Neutrophil (primary cell): ENCODE measurements around the gene RGMA.

Source experiments
- H3K27ac ChIP-seq: fragments of 200-600 bp; sonication (generic); 2 replicates; pipeline ENCODE4 v1.5.1; 2016; ENCODE audit warnings: mild to moderate bottlenecking, moderate library complexity
- H3K27me3 ChIP-seq: fragments of 200-600 bp; sonication (generic); 2 replicates; pipeline ENCODE4 v1.6.0; 2016; ENCODE audit warnings: mild to moderate bottlenecking
- H3K36me3 ChIP-seq: fragments of 200-600 bp; sonication (generic); 2 replicates; pipeline ENCODE4 v1.5.1; 2017
- H3K4me1 ChIP-seq, 2 experiments: fragments of 200-600 bp in 1 of 2; sonication (generic) in 1 of 2; 1 replicate in 1 of 2; 2 replicates in 1 of 2; pipeline versions ENCODE4 v1.5.1 to v1.6.1; 2013 to 2016; ENCODE audit warnings: low read depth in 1 of 2, low read length in 1 of 2, mild to moderate bottlenecking in 1 of 2, moderate library complexity in 1 of 2; ENCODE audit not compliant: control insufficient read depth in 1 of 2, insufficient read depth in 1 of 2
- H3K4me3 ChIP-seq, 2 experiments: fragments of 200-600 bp in 1 of 2; sonication (generic) in 1 of 2; 1 replicate in 1 of 2; 2 replicates in 1 of 2; pipeline ENCODE4 v1.5.1; 2013 to 2016; ENCODE audit warnings: low read depth in 1 of 2, low read length in 1 of 2, mild to moderate bottlenecking in 1 of 2, moderate library complexity in 1 of 2
- H3K9me3 ChIP-seq: fragments of 200-600 bp; sonication (generic); 2 replicates; pipeline ENCODE4 v1.5.1; 2016
- CTCF ChIP-seq: fragments of 200-600 bp; sonication (generic); IDR thresholded peaks from 2 replicates; pipeline ENCODE4 v1.5.1; 2016; ENCODE audit warnings: antibody characterized with exemption

The RGMA gene

DNA sequence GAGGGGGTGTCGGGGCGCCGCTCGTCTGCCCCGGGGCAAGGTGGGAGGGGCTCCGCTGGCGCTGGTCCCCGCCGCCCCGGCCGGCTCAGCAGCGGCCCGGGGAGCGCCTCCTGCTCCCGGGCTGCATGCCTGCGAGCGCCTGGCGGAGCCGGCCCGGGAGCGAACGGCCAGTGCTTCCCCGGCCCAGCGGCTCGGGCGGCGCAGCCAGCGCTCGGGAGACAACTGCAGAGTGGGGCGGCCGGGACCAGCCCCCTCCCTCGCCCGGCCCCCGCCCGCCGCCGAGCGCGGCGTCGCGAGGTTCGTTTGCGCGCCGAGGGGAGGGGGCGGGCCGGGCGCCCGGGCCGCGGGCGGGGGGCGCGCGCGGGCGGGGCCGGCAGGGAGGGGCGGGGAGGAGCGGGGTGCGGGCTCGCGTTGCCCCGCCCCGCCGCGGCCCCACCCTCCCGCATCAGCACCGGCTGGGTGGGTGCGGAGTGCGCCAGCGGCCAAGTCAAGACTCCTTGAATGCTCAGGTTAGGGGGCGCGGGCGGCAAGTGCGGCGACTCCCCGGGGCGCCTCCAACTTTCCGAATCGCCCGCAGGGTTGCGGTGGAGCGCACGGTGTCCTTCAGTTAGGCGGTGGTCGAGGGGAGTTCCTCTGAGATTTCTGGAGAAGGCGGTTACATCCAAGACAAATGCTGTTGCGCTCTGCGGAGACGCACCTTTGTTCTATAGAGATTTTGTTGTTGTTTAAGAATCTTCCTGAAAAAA is at the start of gene RGMA:
Gene RGMA, minus strand, starts transcription at position 231 of the 746 bp plus-strand sequence. CDS start 279 bp downstream, outside the sequence.
- H3K9me3 ChIP-seq: no peaks in the 10 kb centered on the region
- no peak within 1 kb of the TSS for H3K27ac ChIP-seq
- H3K4me1 ChIP-seq: peaks cover 8 to 17% of the 10 kb centered on the region in 2 experiments
- H3K27me3 ChIP-seq: peaks cover 100% of the 10 kb centered on the region
- no peak for TF ChIP-seq CTCF
- peak within 1 kb of the TSS; percentile 38 to 52 for H3K4me3 ChIP-seq
- no peaks in the 10 kb centered on the region for H3K36me3 ChIP-seq

DNA sequence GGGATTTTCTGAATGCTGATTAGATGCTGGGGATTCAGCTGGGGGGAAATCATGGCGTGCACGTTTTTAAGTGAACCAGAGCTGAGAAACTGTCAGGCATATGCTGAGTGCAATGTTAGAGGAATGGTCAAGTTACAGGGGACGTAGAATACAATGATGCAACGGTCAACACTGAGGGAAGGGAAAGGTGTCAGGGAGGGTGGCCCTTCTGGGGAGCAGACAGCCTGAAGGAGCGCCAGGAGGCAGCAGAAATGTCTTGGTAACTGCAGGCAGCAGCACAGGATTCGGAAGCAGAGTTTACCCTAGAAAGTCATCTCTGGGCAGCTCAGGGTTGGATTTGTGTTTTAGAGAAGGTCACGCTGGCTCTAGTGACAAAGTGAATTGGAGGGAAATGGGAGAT is 47.6 kb upstream of the RGMA start:
- peaks cover 6% of the 10 kb centered on the region for H3K27me3 ChIP-seq
- no peak overlapping the region for H3K4me3 ChIP-seq
- no peaks in the 10 kb centered on the region for H3K36me3 ChIP-seq
- no peaks in the 10 kb centered on the region for H3K9me3 ChIP-seq
- no peak overlapping the region for H3K27ac ChIP-seq
- no peaks in the 10 kb centered on the region for H3K4me1 ChIP-seq
- no peak for TF ChIP-seq CTCF

GRCh38 chr15:93135997-93136397 is 47.0 kb upstream of the RGMA start:
- H3K36me3 ChIP-seq: no peaks in the 10 kb centered on the region
- no peaks in the 10 kb centered on the region for H3K9me3 ChIP-seq
- H3K4me3 ChIP-seq: no peak overlapping the region
- no peak for TF ChIP-seq CTCF
- H3K4me1 ChIP-seq: no peaks in the 10 kb centered on the region
- peaks cover 3% of the 10 kb centered on the region for H3K27me3 ChIP-seq
- no peak overlapping the region for H3K27ac ChIP-seq

DNA sequence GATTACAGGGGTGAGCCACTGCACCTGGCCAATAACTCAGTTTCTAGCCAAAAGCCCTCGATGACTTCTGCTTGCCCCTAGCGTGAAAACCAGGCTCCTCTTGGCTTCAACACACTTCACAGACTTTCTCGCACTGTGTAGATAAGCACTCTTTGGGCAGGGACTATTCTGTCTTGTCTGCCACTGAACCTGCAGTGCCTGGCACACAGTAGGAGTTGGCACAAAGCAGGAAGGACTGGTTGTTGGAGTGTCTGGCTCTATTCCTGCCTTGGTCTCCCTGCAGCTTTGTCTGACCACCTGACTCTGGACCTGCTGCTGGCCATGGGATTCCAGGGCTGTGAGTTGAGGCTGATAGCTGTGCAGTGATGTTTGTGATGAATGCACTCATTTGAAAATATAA is 46.4 kb upstream of the RGMA start:
- Histone ChIP-seq H3K4me3 (no peak overlapping the region), H3K4me1 (no peaks in the 10 kb centered on the region)

GRCh38 chr15:93131485-93132095 is 42.6 kb upstream of the RGMA start:
- Histone ChIP-seq H3K4me3 (no peak overlapping the region), H3K27me3 (no peaks in the 10 kb centered on the region), H3K36me3 (no peaks in the 10 kb centered on the region), H3K9me3 (no peaks in the 10 kb centered on the region), H3K4me1 (no peaks in the 10 kb centered on the region), H3K27ac (no peak overlapping the region)
- no peak for TF ChIP-seq CTCF

More for the DNA sequence above, 46.4 kb upstream of the RGMA start:
- Histone ChIP-seq H3K27me3 (peaks cover under 1% of the 10 kb centered on the region), H3K27ac (no peak overlapping the region), H3K9me3 (no peaks in the 10 kb centered on the region), H3K36me3 (no peaks in the 10 kb centered on the region)
- TF ChIP-seq CTCF: no peak
